ENCODE measurements around the gene ANKRD34A.
A peak's percentile ranks its signal among the peaks of the same experiment; 100 is the strongest.
"Not testable (repeated sequence)": the region's sequence is repeated elsewhere in the genome, so short reads cannot be mapped to it uniquely, and the experiment has no call there.

ANKRD34A gene

DNA sequence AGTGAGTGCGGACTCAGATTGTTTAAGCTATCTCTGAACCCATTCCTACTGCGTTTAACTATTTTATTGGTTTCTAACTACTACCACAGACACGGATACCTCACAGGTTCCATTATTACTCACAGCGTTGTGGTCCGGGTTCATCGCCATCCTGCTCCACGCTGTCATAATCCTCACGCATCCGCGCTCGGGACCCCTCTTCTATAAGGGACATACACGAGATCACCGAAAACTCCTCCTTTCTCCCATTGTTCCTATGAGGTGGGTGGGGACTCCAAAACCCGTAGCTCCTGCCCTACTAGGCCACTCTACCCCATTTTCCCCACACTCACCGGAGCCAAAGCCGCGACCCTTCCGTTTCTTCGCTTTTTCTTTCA, 37.7 kb downstream of the ANKRD34A start:
- H3K27ac Mint-ChIP-seq = no peak overlapping the region
- H3K36me3 Mint-ChIP-seq (ENCODE audit: low read depth) = peaks cover 4% of the 10 kb centered on the region
- no peaks in the 10 kb centered on the region for H3K27me3 Mint-ChIP-seq (ENCODE audit: low read depth)
- no peaks in the 10 kb centered on the region for H3K9me3 Mint-ChIP-seq
- peaks cover 12% of the 10 kb centered on the region for H3K4me1 Mint-ChIP-seq (ENCODE audit: low read depth)
- H3K4me3 Mint-ChIP-seq = no peak overlapping the region

- no peaks in the 10 kb centered on the region for H3K27me3 Mint-ChIP-seq (ENCODE audit: low read depth)
- peaks cover 10% of the 10 kb centered on the region for H3K36me3 Mint-ChIP-seq (ENCODE audit: low read depth)
- no peaks in the 10 kb centered on the region for H3K9me3 Mint-ChIP-seq
- H3K27ac Mint-ChIP-seq = no peak overlapping the region
- H3K4me1 Mint-ChIP-seq (ENCODE audit: low read depth) = peaks cover 28% of the 10 kb centered on the region
- no peak overlapping the region for H3K4me3 Mint-ChIP-seq
Observed at GRCh38 chr1:145922266-145922665, 42.1 kb downstream of the ANKRD34A start.

- H3K27ac Mint-ChIP-seq = peak overlapping the region; percentile 70
- H3K4me3 Mint-ChIP-seq = peak overlapping the region; percentile 75
Observed at GRCh38 chr1:145920297-145920696, 44.1 kb downstream of the ANKRD34A start.

DNA sequence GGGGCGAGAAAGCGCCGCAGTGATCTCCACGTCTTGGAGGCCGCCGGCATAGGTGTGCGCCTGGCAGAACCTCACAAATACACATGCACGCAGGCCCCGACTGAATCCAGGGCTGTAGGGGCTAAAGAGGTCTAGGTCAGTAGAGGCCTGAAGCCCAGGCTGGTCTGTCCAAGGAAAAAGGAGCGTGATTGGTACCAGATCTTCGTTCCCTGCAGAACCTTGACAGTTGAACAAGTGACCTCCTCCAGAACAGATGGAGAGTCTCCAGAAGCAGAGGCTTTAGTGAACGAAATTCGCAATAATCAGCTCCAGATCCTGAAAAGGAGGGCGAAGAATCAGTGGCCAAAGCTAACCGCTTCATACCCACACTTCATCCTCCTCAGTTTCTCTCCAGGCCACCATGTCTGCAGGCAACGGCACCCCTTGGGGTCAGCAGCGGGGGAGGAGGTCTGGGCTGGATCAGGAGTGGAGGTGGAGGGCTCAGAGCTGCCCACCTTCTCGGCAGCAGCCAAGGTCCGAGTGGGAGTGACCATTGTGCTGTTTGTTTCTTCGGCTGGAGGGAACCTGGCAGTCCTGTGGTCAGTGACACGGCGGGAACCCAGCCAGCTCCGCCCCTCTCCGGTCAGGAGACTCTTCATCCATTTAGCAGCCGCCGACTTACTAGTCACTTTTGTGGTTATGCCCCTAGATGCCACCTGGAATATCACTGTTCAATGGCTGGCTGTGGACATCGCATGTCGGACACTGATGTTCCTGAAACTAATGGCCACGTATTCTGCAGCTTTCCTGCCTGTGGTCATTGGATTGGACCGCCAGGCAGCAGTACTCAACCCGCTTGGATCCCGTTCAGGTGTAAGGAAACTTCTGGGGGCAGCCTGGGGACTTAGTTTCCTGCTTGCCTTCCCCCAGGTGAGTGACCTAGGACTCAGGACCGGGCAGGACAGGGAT, 45.1 kb downstream of the ANKRD34A start:
- H3K36me3 Mint-ChIP-seq (ENCODE audit: low read depth) = peaks cover 28% of the 10 kb centered on the region
- peak overlapping the region; percentile 91 for H3K27ac Mint-ChIP-seq
- no peaks in the 10 kb centered on the region for H3K27me3 Mint-ChIP-seq (ENCODE audit: low read depth)
- H3K4me1 Mint-ChIP-seq (ENCODE audit: low read depth) = peaks cover 26% of the 10 kb centered on the region
- peak overlapping the region; percentile 93 for H3K4me3 Mint-ChIP-seq
- H3K9me3 Mint-ChIP-seq = no peaks in the 10 kb centered on the region

More at GRCh38 chr1:145920297-145920696, 44.1 kb downstream of the ANKRD34A start:
- Mint-ChIP-seq H3K4me1 (ENCODE audit: low read depth) (peaks cover 26% of the 10 kb centered on the region), H3K36me3 (ENCODE audit: low read depth) (peaks cover 22% of the 10 kb centered on the region)
- H3K27me3 Mint-ChIP-seq (ENCODE audit: low read depth); H3K9me3 Mint-ChIP-seq: not testable (repeated sequence)

DNA sequence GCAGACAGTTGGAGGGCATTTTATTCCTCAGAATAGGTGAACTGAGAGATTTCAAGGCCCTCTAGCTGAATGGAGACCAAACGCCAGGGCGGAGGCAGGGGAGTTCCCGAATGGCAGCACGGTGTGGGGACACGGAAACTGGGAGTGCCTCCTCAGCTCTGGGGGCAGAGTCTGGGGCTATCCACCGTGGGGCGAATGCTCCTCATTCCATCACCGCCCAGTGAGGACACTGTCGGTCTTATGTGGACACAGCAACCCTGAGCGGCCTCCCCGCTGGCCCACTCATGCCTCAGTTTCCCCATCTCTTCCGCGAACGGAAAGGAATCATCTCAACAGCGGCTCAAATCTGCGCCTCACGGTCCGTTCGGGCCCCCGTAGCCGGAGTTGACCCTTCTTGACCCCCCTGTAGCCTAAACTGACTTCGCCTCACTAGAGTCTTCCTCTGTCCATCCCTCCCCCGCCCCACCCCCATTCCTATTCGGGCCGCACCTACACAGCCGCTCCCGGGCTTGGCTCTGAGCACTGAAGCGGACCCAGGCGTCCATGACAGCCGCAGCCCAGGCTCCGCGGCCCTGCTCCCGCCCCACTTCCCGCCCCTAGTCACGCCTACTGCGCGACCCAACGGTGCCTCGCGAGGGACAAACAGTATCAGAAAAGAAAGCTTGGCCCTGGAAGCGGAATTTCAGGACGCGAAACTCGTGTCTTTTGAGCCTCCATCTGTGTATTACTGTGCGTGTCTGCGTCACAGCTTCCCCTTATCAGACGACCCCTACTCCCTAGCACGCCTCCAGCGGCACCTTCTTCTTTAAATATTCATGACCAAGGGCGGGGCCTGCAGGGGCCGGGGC, 46.0 kb downstream of the ANKRD34A start, which contains the start of gene PEX11B:
Gene PEX11B, minus strand, starts transcription at position 574 of the 848 bp plus-strand sequence. Its CDS starts 29 bp downstream, at position 545.
- Mint-ChIP-seq H3K4me3 (peak within 1 kb of the TSS; percentile 93), H3K4me1 (ENCODE audit: low read depth) (peaks cover 32% of the 10 kb centered on the region), H3K36me3 (ENCODE audit: low read depth) (peaks cover 34% of the 10 kb centered on the region), H3K27ac (peak within 1 kb of the TSS; percentile 91), H3K9me3 (no peaks in the 10 kb centered on the region), H3K27me3 (ENCODE audit: low read depth) (no peaks in the 10 kb centered on the region)

GRCh38 chr1:145917595-145917994, 46.8 kb downstream of the ANKRD34A start:
- Mint-ChIP-seq H3K9me3 (no peaks in the 10 kb centered on the region), H3K36me3 (ENCODE audit: low read depth) (peaks cover 34% of the 10 kb centered on the region), H3K4me3 (peak overlapping the region; percentile 93), H3K27ac (peak overlapping the region; percentile 91), H3K27me3 (ENCODE audit: low read depth) (no peaks in the 10 kb centered on the region), H3K4me1 (ENCODE audit: low read depth) (peaks cover 33% of the 10 kb centered on the region)

DNA sequence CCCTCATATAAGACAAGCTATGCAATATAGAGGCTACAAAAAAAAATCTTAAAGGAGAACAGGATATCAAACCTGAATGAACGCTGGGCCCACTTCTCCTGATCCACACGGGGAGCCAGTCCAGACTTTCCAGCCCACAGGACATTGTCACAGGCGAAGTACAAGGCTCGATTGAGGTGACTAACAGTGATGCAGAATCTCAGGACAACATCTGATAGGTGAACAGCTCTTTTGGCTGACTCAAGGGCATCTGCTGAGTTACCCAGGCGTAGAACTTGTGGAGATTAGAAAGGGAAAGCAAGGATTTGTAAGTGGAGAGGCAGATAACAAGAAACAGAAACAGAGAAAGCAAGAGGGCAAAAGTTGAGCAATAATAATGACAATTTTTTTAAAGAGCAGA, 47.6 kb downstream of the ANKRD34A start:
- Mint-ChIP-seq H3K27ac (peak overlapping the region; percentile 56), H3K27me3 (ENCODE audit: low read depth) (no peaks in the 10 kb centered on the region), H3K4me3 (peak overlapping the region; percentile 83), H3K9me3 (no peaks in the 10 kb centered on the region), H3K36me3 (ENCODE audit: low read depth) (peaks cover 42% of the 10 kb centered on the region), H3K4me1 (ENCODE audit: low read depth) (peaks cover 33% of the 10 kb centered on the region)

DNA sequence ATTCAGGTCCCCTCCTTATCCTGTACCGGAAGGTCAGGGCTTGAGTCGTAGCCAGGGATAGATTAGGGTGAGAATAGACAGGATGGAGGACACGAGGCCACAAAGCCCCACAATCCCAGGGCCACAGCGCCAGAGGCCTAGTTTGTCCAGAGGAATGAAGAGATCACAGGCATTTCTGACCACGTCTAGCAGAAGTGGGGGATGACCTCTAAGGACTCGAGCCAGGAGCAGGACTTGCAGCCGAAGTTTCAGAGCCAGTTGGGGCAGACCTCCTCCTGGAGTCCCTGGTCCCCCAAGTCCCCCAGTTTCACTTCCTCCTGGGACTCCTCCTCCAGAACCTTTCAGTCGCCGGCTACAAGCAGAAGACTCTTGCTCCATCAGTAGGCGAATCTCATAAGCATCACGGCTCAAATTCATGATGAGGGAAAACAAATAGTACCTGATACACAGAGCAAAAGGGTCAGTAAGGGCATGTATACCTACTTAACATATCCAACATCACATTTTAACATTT, 52.2 kb downstream of the ANKRD34A start:
- Mint-ChIP-seq H3K9me3 (no peaks in the 10 kb centered on the region), H3K4me1 (ENCODE audit: low read depth) (peaks cover 19% of the 10 kb centered on the region), H3K36me3 (ENCODE audit: low read depth) (peaks cover 38% of the 10 kb centered on the region), H3K27ac (no peak overlapping the region), H3K4me3 (no peak overlapping the region), H3K27me3 (ENCODE audit: low read depth) (no peaks in the 10 kb centered on the region)
